ENCODE results near the gene RRP12.
A peak's percentile ranks its signal among the peaks of the same experiment; 100 is the strongest.

RRP12 gene

DNA sequence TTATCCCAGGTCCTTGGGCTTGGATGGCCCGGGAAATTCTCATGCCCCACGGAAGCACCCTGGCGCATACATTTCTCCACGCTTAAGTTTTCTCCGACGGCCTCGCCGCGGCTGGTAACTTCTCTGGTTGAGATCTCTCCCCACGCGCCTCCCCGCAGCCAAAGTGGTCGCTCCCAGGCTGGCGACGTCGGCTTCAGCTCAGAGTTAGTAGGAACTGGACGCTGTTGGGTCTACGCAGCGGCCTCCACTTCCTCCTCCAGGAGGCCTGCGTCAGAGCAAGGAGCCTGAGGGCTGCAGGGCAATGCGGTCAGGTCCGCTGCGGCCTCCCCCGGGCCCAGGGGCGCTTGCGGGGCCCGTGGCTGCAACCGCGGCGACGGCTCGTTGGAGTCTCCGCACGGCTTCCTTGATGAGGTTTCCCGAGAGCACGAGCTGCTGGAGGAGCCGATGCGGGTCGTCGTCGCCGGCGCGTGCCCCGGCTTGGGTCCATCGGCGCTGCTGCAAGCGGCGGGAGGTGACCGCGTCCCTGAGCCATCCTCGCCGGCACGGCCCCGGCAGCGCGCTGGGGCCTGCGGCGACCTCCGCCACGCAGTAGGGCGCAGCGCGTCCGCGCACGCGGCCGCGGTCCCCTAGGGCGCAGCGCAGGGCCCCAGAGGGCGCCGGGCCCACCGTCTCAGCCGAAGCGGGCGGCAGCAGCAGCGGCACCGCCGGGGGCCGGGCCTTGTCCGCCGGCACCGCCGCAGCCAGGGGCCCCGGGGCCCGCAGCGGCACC lies 67.4 kb downstream of the RRP12 start:
- DNase-seq = peak; percentile 46

DNA sequence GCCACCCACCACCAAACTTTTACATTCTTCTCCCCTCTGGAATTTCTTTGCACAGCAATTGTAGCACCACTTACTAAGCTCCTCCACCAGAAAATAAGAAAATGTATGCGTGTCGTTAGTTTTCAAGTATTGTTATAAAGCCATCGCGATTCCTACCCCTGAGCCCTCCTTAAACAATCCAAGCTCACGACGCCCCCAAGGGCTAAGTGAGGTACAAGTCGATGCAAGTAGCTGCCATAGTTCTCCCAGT lies 67.9 kb downstream of the RRP12 start:
- DNase-seq = peak; percentile 44

DNA sequence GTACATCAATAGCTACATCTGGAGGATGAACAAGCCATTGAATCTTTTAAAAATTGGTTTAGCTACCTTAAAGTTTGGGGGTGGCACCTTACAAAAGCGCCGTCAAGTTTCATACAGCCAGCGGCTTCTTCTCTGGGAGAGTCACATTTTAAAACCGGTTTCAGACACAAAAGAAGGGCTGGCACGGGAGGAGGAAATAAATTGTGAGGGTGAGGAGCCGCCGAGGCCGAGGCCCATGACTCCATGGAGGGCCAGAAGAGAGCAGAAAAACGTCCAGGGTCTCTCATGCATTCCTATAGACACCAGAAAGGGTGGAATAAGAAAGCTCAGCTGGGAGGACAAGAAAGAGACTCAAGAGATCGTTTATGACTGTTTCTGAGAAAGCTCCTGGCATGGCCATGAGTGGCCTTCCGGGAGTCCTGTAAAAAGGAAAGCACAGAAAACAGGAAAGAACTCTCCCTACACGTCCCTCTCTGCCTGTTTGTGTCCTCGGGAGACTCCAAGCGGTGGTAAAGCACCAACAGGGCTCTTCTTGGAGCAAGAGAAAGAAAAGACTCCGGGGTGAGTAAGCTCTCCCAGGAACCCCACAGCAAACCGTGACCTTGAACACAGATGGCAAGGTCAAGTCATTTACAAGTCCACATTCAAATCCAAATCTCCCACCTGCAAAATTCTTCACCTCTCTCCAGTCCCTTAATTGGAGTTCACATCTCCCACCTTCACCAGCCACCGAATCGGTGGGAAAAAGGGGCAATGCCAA lies 68.4 kb downstream of the RRP12 start:
- DNase-seq = peak; percentile 78

DNA sequence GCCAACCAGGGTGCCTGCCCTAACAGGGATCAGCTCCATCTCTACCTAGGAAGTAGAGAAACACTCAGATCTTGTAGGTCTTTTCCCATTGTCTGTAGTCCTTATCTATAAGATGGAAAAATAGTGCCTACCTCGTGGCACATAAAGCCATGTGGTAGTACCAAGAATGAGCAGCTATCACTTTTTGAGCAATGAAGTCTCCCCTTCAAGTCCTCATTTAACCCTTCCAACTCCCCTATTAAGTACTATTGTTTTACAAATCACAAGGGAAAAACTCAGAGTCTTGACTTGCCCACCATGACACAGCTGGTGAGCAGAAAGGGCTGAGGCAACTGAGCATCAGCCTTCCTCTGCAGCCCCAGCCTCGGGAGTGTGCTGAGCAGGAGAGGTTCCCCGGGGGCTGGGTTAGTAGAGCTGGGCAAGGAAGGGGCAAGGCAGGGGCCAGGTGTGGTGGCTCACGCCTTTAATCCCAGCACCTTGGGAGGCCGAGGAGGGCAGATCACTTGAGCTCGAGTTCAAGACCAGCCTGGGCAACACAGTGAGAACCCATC lies 69.9 kb downstream of the RRP12 start:
- no peak for DNase-seq

DNA sequence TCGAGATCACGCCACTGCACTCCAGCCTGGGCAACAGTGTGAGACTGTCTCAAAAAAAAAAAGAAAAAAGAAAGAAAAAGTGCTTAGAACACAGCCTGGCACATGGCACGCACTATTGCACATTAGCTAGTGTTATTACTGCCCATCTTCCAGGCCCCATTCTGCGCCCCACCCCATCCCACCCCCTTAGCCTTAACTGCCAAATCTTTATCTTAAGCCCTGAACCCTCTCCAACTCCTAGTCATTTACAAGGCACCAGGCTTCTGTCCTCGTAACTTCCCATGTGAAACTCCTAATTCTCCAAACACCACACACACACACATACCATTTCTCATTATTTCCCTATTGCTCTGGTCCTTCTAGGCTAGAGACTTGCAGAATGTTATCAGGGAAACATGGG lies 71.4 kb downstream of the RRP12 start:
- DNase-seq = no peak

DNA sequence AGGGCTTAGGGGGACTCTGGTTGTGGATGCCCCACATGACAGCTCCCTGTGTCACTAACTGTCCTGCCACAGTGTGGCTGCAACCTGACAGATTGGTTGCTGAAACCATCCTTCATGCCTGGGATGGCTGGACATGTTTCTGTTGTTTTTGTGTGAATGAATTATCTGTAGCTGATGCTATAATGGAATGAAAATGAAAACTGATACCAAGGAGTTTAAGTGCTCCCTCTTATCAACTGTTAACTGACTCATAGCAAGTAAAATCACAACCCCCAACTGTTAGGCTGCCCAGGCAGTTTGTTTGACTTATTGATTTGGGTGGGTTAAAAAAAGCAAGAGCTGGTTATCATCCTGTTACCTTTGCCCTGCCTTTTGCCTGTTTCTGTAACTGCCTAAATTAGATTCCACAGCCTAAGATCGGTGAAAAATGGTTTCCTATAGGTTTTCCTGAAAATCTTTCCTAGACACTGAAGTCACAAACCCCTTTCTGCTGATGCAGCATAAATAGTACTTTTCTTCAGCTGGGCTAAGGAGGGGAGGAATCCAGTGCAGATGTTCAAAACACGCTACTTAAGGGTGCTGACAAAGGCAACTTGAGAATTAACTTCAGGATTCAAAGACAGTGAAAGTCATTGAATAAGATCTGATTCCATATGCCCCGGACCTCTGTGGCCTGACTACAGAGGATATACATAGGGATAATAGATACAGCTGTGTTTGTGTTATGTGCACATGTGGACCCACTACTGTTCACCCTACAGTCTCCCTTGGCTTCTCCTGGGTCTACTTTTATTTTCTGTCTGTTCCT lies 72.3 kb downstream of the RRP12 start:
- DNase-seq = no peak

DNA sequence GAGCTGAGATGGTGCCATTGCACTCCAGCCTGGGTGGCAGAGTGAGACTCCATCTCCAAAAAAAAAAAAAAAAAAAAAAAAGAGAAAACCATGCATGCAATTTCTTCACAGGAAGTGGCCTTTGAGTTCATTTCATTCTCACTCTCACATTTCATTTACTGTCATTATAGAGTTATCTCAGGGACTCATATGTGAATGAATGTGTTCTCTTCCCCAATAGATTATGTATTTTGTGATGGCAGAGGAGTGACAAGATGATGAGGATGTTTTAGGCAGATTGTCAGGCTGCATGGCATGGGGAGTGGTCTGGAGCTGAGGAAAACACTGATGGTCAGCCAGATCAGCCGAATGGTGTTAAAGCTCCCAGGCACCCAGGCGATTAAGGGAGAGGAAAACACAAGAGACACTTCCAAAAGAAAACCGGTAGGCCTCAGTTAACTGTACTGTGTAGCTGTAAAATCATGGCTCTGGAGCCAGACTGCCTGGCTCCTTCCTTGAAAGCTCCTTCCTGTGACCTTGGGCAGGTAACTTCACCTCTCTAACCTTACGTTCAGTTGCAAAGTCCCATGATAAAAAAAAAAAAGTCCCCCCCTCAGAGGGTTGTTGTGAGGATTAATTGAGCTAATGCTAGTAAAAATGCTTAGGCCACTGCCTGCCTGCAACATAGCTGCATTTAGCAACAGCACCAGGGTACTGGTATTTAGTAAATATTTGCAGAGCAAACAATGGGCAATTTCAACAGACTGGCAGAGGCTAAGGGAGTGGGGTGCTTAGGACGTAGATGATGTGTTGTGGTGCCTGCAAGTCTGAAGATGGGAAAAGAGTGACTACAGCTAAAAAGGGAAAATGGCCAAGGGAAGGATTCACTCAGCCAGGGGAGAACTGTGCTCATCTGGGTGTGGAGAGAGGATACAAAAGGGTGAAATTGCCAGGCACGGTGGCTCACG lies 73.5 kb downstream of the RRP12 start:
- no peak for DNase-seq

DNA sequence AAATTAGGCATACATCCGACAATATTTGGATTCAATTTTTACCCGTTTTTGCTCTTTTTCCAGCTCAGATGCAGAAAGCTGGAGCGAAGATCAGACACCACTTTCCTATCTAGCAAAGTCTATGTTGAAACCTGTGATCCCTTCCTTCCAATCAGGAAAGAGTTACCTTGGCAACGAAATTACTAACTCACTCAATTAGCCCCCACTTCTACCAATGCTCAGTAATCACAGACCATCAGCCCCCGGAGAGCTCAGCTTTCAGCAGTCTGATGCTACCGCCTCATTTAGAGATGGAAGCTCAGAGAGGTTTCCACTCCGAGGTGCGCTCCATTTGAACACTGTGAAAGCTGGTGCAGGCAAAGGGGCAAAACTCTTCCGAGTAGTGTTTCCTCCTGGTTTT lies 75.4 kb downstream of the RRP12 start:
- no peak for DNase-seq

DNA sequence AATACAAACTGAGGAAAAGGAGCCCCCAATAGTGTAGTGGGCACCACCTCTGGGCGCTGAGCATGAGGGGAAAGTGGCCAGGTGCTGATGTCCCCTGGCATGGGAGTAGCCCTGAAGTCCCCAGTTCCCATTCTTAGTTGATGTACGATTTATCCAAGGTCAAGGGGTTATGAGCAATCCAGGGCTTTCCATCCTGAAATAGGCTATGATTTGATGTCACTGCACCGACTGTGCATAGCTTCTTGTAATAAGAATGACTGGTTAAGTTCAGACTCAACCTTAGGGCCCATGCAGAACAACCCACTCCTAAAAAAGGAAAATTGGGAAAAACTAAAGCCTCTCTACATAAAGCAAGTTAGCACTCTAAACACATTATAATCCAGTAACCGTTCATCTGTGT lies 77.6 kb downstream of the RRP12 start:
- no peak for DNase-seq

DNA sequence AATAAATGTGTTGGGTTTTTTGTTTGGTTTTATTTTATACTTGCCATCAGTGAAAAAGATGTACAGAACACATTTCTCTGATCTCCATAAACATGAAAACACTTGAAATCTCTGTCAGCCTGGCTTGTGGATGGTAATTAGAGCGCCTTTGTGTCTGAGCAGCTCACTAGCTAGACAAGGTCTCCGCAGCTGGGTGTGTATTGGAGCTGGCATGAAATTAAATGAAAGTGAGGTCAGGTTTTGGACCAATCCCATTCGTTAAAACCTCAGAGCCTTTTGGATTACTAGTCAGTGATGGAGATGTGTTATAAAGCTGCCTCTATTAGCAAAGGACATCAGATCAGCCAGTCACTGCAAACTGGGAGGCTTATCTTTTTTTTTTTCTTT lies 79.3 kb downstream of the RRP12 start:
- DNase-seq = no peak

DNA sequence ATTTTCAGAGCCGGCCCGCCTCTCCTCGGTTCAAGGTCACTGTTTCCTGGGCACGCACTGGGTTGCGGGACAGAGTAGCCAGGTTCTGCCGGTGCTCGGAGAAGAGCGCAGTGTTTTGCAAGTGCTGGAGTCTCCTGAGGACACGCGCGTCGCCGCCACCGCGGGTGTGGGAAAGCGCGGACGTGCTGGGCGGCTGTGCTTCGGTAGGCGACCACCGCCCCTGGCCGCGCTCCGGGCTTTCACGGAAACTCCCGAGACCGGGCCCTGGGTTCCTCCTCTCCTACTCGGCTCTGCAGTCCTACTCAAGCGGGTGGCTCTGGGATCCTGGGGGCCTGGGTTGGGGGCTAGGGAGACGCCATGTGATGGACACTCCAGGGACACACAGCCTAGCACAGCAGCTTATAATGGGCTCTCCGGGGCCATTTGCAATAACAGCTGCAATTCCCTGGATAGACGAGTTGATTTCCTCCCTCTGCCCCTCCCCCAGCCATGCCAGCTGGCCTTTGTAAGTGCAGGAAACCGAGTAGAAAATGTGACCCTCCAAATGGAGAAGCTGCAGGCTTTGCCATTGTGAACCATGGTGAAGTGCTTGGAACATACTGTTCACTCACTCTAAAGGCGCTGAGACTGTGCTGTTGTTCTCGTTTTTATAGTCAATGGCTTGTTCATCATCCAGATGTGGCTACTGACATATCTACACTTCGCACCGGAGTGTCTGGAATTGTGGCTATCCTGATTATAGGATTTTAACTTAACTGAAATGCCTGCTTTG lies 79.9 kb downstream of the RRP12 start:
- no peak for DNase-seq

DNA sequence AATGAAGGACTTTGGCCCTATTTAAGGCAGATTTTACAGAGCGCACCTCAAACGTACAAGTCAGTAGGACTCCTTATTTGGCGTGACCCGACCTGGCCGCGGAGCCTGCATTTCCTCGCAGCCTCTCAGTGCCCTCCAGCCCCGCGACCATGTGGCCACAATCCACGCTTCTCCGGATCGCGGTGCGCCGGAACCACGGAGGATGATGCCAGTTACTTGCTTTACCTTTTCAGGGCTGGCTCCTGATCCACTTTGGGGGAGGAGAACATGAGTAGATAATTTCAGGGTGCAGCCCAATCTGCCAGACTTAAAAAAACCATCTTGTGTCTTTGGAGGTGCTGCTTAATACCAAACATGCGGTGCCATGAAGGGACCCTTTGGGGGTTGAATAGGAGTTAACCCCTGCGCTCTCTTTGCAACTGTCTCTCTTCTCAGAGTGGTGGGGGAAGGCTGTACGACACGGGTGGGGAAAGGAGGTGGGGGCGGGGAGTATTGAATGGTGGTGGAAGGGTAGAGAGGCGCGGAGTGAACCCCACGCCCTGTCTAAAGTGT lies 80.6 kb downstream of the RRP12 start:
- no peak for DNase-seq

DNA sequence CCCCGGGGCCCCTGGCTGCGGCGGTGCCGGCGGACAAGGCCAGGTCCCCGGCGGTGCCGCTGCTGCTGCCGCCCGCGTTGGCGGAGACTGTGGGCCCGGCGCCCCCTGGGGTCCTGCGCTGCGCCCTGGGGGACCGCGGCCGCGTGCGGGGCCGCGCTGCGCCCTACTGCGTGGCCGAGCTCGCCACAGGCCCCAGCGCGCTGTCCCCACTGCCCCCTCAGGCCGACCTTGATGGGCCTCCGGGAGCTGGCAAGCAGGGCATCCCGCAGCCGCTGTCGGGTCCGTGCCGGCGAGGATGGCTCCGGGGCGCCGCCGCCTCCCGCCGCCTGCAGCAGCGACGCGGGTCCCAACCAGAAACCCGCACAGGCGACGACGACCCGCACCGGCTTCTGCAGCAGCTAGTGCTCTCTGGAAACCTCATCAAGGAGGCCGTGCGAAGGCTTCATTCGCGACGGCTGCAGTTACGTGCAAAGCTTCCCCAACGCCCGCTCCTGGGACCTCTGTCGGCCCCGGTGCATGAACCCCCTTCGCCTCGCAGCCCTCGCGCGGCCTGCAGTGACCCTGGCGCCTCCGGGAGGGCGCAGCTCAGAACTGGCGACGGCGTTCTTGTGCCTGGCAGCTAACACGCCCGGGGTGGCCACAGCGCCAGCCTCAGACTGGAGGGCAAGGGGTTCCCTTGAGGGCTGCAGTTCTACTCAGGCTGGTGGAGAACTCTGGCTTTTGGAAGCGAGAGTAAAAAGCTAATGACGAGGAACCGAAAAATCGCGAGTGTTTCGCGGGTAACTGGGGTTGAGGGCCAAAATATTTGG lies 81.3 kb downstream of the RRP12 start:
- DNase-seq = peak; percentile 22

DNA sequence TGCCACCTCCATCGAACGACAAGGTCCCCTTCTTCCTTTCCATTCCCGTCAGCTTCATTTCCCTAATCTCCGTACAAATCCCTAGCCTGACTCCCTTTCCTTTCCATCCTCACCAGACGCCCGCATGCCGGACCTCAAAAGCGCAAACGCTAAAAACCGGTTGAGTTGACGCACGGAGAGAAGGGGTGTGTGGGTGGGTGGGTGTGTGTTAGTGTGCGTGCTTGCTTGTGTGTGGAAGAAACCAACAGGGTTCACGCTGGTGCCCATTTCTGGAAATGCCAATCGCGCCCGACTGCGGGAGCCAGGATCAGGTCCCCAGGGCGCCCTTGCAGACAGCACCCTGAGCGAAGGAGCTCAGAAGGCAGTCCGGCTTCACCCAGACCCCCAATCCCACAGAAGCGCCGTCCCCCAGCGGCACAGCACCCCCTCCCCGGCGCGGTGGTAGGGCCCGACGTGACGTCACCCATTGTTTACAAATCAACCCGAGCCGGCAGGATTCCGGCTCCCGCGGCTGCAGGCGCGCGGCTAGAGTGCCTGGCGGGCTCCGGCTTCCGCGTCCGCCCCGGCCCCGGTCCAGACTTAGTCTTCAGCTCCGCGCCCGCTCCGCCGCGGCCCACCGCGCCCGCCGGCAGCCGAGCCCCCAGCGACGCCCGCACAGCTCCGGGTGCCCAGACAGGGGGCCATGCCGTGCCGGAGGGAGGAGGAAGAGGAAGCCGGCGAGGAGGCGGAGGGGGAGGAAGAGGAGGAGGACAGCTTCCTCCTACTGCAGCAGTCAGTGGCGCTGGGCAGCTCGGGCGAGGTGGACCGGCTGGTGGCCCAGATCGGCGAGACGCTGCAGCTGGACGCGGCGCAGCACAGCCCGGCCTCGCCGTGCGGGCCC lies 82.1 kb downstream of the RRP12 start, which contains the start of gene FRAT1:
TSS of gene FRAT1 (plus strand) at position 500 of the 880 bp plus-strand sequence. CDS start at position 683, 183 bp downstream.
- peak; percentile 83 for DNase-seq

DNA sequence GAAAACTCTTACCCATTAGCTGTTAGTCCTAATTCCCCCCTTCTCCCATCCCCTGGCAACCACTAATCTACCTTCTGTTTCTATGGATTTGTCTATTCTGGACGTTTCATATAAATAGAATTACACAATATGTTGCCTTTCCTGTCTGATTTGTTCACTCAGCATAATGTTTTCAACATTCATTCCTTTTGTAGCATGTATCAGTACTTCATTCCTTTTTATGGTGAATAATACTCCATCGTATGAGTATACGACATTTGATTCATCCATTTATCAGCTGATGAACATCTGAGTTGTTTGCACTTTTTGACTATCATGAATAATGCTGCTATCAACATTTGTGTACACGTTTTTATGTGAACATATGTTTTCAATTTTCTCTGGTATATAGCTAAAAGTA lies 86.5 kb downstream of the RRP12 start:
- DNase-seq = no peak

DNA sequence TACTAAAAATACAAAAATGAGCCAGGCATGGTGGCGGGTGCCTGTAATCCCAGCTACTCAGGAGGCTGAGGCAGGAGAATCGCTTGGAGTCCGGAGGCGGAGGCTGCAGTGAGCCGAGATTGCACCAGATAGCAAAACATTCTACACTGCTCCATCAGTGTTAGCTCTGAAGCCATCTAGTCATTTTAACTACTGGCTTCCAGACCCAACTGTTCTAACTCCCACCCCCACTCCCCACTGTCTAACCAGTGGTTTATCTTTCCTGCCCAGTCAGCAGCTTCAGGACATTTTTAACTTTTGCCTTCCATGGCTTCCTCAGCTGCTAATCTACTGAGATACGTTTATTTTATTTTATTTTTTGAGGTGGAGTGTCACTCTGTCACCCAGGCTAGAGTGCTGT lies 88.2 kb downstream of the RRP12 start:
- DNase-seq = no peak

DNA sequence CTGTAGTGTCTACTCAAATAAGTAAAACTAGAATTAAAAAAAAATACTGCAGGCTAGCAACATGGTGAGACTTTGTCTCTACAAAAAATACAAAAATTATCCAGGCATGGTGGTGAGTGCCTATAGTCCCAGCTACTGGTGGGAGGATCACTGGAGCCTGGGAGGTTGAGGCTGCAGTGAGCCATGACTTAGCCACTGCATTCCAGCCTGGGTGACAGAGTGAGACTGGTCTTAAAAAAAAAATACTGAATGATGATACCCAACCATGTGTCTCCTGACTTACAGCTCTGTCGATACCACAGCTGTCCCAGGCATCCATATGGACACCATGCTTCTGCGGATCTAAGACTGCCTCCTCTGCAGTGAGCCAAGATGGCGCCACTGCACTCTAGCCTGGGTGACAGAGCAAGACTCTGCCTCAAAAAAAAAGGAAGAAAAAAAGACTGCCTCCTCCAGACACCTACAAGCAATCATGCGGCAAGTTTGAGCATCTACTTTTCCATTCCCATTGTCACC lies 90.0 kb downstream of the RRP12 start:
- DNase-seq = no peak

DNA sequence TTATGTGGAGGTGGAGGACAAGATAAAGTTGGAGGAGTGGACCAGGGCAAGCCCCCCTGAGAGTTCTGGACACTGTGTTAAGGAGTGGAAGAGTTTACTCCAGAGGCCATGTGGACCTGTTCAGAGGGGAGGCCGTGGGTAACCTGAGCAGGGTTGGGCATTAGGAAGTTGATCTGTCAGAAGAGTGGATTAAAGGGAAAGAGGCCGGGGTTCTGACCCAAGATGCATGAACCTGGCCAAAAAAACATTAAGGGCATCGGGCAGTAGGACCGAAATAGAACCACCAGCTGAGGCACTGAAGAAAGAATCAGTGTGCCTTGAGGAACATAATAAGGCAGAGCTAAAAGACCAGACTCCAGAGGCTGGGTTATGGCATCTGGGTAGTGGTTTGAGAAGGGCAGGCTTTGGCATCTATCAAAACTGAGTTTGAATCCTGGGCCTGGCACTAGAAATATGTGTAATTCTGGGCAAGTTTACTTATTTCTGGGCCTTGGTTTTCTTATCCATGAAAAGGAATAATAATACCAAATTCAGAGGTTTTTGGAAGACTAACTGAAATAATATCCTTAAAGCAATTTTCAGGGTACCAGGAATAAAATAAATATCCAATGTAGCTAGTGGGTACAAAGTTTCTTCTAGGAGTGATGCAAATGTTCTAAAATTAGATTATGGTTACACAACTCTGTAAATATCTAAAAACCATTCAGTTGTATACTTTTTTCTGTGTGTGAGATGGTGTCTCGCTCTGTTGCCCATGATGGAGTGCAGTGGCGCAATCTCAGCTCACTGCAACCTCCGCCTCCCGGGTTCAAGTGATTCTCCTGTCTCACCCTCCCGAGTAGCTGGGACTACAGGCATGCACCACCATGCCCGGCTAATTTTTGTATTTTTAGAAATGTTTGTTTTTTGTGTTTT lies 93.0 kb downstream of the RRP12 start:
- DNase-seq = no peak

Measured in fibroblast of skin of back (primary cell).